GM20431 (cell line): Measurements from ENCODE around the gene UBALD2.
"Not testable (repeated sequence)": the region's sequence is repeated elsewhere in the genome, so short reads cannot be mapped to it uniquely, and the experiment has no call there.

Experiments used
- in situ Hi-C: fragments of 300-500 bp; cut with MseI, MboI; formaldehyde crosslinking; loops from one replicate; pipeline ENCODE4 v1.15.0; 2020; ENCODE audit warnings: low sequenced_read_pairs; ENCODE audit not compliant: unreplicated experiment

UBALD2 gene

DNA sequence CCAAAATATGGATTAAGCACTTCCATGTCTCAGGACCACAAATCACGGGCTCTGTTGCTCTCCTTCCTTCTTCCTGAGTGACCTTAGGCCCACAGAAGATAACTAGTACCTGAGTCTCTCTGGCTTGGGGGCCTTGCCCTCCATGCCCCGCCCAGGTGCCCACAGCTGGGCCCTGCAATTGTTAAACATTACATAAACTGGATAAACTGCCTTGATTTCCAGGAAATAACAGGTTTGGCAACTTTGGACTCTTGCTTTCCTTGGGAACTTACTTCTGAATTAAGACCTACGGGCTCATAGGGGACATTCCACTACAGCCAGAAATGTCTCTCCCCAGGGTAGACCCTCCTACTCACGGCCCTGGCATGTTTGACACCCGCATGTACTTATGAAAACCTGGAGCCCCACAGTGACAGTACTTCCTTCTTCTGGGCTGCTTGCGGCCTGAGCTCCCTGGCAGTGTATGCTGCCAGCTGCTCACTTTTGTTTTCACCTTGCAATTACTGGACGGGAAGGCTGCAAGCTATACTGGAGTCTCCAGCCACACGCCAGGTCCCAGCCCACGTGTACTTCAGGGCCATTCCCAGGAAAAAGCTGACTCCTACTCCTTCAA lies 2.3 kb upstream of the UBALD2 start:
- in situ Hi-C loops = no loop called here

DNA sequence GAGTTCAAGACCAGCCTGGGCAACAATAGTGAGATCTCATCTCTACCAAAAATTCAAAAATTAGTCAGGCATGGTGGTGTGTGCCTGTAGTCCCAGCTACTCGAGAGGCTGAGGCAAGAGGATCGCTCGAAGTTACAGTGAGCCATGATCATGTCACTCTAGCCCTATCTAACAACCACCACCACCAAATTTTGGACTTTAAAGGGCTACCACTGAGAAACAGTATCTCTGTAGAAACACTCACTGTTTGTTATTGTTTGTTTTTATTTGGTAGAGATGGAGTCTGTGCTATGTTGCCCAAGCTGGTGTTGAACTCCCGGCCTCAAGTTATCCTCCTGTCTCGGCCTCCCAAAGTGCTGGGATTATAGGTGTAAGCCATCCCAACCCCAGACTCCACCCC lies 1.3 kb upstream of the UBALD2 start:
- in situ Hi-C loops = no loop called here

DNA sequence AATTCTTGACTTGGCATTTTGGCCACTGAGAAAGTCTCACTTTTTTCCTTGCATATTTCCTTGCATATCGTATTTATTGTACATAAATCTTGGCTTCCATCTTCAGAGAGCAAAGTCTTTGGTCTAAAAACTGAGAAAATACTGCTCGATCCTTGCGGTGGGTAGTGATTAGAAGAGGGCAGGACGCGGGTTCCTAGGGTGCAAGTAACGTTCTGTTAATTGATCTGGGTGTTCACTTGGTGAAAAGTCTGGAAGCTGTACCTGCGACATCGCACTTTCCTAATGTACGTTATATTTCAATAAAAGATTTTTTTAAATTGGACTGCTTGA lies 758 bp upstream of the UBALD2 start:
- in situ Hi-C loops = no loop called here

DNA sequence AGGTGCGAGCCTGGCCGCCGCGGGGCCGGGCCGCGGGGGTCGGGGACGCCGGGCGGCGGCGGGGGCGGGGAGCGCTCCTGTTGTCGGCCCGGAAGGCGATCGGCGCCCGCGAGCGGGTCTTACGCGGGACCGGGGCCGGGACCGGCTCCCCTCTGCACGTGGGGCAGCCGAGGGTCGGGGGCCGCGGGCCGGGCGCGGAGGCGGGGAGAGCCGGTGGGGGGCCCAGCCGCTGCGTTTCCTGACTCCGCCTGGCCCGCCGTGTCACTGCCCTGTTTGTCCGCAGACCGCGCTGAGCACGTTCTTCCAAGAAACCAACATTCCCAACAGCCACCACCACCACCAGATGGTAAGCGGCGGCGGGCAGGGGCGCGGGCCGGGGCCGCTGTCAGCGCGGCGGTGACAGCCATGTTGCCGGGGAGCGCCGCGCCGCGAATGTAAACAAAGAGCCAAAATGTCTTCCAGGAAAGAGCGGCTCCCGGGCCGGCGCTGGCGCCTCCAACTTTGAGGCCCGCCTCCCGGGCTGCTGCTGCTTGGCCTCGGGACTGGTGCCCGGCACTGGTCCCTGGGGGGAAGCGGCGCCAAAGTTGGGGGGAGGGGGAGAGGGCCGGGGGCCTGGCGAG lies 586 bp downstream of the UBALD2 start:
- in situ Hi-C loops = no loop called here

GRCh38 chr17:76266244-76266938 lies 1.2 kb downstream of the UBALD2 start:
- in situ Hi-C loops = no loop called here

GRCh38 chr17:76267051-76267576 lies 2.0 kb downstream of the UBALD2 start:
- in situ Hi-C loops = no loop called here

GRCh38 chr17:76267581-76268001 lies 2.4 kb downstream of the UBALD2 start:
- in situ Hi-C loops = not testable (repeated sequence)

GRCh38 chr17:76268015-76268749 lies 3.0 kb downstream of the UBALD2 start:
- in situ Hi-C loops = no loop called here

DNA sequence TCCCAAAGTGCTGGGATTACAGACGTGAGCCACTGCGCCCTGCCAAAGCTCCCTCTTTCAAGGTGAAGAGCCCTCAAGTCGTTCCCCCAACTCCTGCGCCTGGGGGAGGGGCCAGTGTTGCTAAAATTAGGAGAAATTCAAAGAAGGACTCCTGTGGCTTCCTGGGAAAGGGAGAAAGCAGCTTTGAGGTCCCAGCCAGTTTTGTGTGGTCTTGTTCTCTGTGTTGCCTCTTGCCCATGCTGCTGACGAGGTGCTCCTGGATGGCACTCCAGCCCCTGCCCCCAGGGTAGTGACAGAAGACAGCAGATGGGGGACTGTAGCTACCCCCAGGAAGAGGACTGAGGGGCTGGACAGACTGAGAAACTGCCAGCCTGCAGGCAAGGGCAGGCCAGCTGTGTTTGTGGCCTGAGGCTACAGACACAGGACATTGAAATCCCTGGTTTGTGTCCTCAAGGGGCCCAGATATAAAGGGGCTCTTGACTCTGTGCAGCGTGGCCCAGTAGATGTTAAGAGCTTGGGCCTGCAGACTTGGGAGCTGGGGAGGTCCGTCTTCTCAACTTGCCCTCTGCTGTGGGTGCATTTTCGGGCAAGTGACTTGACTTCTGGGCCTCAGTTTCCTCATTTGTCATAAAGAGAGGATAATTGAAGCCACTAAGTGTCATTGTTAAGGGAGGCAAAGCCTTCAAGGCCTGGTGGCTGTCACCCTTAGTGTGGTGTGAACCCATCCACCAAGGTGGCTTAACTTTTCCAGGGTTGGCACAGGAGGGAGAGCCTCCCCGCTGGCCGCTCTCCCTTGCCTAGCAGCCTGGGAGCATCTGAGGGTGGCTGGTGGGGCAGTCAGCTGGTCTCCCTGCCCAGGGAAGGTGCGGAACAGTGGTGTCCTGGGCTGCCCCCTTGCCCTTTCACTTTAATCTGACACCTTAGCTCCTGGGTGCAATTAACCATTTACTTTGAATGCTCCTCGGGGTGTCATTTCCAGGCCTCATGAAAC lies 4.1 kb downstream of the UBALD2 start:
- in situ Hi-C loops = no loop called here

GRCh38 chr17:76270127-76270592 lies 5.0 kb downstream of the UBALD2 start:
- in situ Hi-C loops = loop anchor here (10.0 kb wide), 1 partner anchor 85 kb away; no protein-coding TSS in a partner anchor

GRCh38 chr17:76270770-76271668 lies 5.9 kb downstream of the UBALD2 start:
- in situ Hi-C loops = loop anchor here (10.0 kb wide), 1 partner anchor 86 kb away; no protein-coding TSS in a partner anchor

DNA sequence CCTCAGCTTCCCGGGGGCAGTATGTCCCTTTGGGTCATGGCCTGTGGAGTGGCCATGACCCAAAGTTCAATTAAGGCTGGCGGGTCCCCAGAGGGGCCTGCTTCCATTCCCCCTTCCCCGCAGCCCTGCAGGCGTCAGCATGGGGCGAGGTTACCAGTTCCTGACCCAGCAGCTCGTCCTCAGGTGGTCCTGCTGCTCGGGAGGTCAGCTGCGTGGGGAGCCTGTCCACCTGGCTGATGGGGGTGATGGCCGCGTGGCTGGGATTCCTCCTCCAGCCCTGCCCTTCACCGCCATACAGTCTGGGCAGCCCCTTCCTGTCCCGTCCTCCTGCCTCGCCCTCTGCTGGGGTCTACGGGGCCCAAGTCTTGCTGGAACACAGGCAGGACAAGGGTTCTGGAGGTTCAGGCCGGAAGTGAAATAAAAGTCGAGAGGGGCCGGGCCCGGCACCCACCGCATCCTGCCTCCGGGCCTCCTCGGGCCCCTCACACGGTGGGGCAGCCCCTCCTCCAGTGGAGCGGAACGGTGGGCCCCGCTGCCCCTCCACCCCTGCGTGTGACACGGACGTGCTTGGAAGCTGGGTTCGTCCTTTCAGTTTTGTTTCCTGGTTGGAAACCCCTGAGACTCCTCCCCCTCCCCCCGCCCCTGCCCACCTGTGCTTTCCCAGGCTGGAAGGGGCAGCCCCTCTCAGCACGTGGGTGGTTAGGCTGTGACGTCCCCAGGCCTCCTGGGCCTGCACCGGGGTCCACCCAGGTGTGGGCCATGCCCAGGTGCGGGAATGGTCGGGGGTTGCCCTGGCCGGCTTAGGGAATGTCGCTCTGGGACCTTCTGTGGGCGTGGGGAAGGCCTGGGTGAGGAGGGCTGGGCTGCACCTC lies 6.8 kb downstream of the UBALD2 start:
- in situ Hi-C loops = loop anchor here (10.0 kb wide), 1 partner anchor 87 kb away; no protein-coding TSS in a partner anchor

DNA sequence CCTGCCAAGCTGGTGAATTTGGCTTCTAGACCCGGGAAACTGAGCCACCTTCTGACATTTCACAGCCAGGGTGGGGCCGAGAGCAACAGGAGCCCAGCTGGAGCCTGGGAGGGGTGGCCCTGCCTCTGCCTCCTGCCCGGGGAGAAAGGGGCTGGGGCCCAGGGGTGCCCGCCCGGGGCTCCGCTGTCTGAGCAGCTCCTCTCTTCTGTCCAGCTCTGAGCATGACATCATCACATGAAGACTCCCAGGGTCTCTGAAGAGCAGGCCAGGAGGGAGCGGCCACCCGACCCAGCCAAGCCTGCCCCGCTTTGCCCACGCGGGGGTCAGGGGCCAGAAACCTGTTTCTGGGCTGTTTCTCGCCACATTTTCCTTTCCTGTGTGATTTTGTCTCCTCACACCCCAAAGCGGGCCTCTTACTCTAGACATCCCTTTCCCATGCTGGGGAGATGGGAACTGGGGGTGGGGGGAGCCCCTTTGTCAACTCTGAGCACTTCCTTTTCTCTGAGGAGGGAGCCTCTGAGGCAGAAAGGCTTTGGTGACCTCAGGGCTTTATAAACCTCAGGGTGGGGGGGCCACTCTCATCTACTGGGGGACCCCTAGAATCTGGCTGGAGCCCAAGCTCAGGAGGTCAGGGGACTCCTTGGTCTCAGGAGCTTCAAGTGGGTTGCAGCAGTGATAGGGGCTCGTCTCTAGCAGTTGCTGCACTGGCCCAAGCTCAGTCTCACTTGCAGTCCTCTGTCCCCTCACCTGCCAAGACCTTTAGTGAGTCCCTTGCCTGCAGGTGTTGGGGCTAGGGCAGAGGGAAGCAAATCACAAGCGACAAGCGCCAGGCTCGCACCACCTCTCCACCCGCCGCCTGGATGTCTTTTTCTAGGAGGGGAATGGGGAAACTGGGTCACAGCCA lies 7.6 kb downstream of the UBALD2 start:
- in situ Hi-C loops = loop anchor here (10.0 kb wide), 1 partner anchor 88 kb away; no protein-coding TSS in a partner anchor

GRCh38 chr17:76273445-76274111 lies 8.4 kb downstream of the UBALD2 start:
- in situ Hi-C loops = loop anchor here (10.0 kb wide), 1 partner anchor 89 kb away; no protein-coding TSS in a partner anchor

DNA sequence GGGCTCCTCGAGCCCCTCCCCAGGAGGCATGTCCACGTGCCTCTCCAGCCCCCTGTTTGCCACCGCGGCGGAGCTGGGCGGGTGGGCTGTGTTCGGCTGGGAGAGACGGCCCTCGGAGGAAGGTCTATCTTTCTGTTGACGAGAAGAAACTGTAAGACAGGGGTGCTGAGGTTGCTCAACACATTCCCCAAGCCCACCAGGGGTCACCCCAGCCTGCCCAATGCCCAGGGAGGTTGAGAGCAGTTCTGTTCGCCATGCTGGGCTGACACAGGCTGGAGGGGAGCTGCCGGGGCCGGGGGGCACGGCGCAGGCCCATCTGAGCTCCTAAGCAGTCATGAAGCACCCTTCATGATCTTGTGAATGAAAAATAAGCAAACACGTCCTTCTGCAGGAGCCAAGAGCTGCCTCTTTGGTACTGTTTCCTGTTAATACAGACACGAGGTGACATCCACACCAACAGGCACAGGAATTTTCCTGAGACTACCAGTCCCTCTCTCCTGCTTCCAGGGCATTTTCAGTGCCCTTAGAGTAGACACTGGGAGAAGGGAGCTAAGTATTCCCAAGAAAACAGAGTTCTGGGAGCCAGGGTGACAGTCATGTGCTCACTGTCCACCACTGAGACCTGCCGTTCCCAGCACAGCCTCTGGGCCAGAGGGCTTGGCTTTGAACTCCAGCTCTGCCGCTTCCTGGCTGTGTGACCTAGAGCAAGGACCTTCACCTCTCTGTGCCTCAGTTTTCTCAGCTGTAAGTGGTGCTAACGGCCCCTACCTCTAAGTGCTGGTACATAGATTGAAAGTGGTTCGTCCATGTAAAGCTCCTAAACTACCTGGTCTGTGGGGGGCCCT lies 9.2 kb downstream of the UBALD2 start:
- in situ Hi-C loops = loop anchor here (10.0 kb wide), 1 partner anchor 90 kb away; no protein-coding TSS in a partner anchor
